ENCODE measurements around the gene SLC7A10.

The SLC7A10 gene

DNA sequence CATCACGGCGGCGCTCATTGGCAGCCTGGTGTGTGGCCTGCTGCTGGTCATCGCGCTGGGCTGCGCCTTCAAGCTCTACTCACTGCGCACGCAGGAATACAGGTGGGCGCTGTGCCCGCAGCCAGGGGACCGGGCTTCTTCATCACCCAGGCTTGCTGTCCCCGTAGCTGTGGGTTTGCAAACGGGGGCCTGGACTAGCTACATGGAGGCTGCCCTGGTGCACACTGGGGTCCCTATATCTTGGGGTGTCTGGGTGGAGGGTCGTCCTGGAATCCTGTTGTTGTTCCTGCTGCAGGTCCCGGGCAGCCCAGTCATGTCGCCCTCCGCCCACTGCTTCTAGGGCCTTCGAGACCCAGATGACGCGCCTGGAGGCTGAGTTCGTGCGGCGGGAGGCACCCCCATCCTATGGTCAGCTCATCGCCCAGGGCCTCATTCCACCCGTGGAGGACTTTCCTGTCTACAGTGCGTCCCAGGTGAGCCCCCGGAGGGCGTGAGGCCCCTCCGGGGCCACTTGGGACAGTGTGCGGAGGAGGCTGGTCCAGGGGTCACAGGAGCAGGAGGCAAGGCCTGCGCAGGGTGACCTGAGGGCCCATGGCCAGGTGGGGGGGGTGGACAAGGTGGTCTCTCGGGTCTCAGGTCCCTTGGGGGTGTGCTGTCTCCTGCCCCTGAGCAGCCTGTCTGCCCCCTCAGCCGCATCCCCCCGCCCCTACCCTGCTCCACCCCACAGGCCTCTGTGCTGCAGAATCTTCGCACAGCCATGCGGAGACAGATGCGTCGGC, 19.2 kb downstream of the SLC7A10 start:
- H4K8ac ChIP-seq (ENCODE audit: low read depth, low read length) = no peak overlapping the region
- WGBS (ENCODE audit: extremely low coverage, insufficient coverage, insufficient read length) = no CpG with 5 or more reads among the region's 38 CpGs
- no peak overlapping the region for H4K12ac ChIP-seq (ENCODE audit: low read depth, low read length)
- peaks cover 3% of the 10 kb centered on the region for H3K9me3 ChIP-seq (ENCODE audit: insufficient read depth, low read depth, low read length)
- H3K79me2 ChIP-seq (ENCODE audit: control insufficient read depth, insufficient read depth, low read length, poor library complexity) = no peaks in the 10 kb centered on the region
- H3K23ac ChIP-seq (ENCODE audit: low read length) = no peak overlapping the region
- H2BK12ac ChIP-seq (ENCODE audit: low read length) = no peak overlapping the region
- H3K14ac ChIP-seq (ENCODE audit: low read length) = no peak overlapping the region
- no peak for DNase-seq
- H3K4ac ChIP-seq (ENCODE audit: low read depth, low read length) = no peak overlapping the region
- no peak overlapping the region for H3K4me3 ChIP-seq (ENCODE audit: low read depth, low read length)
- no peak overlapping the region for H2BK5ac ChIP-seq (ENCODE audit: low read depth, low read length, poor library complexity)
- H2AK5ac ChIP-seq (ENCODE audit: low read length) = no peak overlapping the region
- H3K4me2 ChIP-seq (ENCODE audit: low read length) = no peak overlapping the region
- H3K79me1 ChIP-seq (ENCODE audit: low read length) = no peaks in the 10 kb centered on the region
- H3K36me3 ChIP-seq (ENCODE audit: control insufficient read depth in 1 of 2, insufficient read depth in 2 of 2, low read length in 2 of 2) = peaks cover 4 to 6% of the 10 kb centered on the region in 2 experiments
- H3K18ac ChIP-seq (ENCODE audit: low read length) = no peak overlapping the region
- no peak overlapping the region for H2BK120ac ChIP-seq (ENCODE audit: insufficient read depth, low read length, poor library complexity)
- H3K4me1 ChIP-seq (ENCODE audit: control insufficient read depth in 1 of 2, insufficient read depth in 2 of 2, low read length in 2 of 2) = no peaks in the 10 kb centered on the region
- H3K27ac ChIP-seq (ENCODE audit: low read depth, low read length) = no peak overlapping the region
- no peak overlapping the region for H2AFZ ChIP-seq (ENCODE audit: insufficient read depth, low read length, poor library complexity)
- no peak overlapping the region for H4K91ac ChIP-seq (ENCODE audit: low read depth, low read length)
- H3K27me3 ChIP-seq (ENCODE audit: insufficient read depth, low read length) = no peaks in the 10 kb centered on the region
- H3K9ac ChIP-seq (ENCODE audit: low read length) = no peak overlapping the region

DNA sequence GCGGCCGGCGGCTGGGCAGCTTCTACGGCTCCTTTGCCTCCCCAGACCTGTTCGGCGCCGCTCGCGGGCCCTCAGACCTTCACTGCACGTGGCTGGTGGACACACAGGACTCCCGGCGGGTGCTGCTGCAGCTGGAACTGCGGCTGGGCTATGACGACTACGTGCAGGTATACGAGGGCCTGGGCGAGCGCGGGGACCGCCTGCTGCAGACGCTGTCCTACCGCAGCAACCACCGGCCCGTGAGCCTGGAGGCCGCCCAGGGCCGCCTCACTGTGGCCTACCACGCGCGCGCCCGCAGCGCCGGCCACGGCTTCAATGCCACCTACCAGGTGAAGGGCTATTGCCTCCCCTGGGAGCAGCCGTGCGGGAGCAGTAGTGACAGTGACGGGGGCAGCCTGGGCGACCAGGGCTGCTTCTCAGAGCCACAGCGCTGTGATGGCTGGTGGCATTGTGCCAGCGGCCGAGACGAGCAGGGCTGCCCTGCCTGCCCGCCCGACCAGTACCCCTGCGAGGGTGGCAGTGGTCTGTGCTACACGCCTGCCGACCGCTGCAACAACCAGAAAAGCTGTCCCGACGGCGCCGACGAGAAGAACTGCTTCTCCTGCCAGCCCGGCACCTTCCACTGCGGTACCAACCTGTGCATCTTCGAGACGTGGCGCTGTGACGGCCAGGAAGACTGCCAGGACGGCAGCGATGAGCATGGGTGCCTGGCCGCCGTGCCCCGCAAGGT, 20.0 kb downstream of the SLC7A10 start:
- Histone ChIP-seq H2BK12ac (ENCODE audit: low read length) (no peak overlapping the region), H3K36me3 (ENCODE audit: control insufficient read depth in 1 of 2, insufficient read depth in 2 of 2, low read length in 2 of 2) (peaks cover 4 to 6% of the 10 kb centered on the region in 2 experiments), H4K91ac (ENCODE audit: low read depth, low read length) (no peak overlapping the region), H4K12ac (ENCODE audit: low read depth, low read length) (no peak overlapping the region), H2BK120ac (ENCODE audit: insufficient read depth, low read length, poor library complexity) (no peak overlapping the region), H3K79me2 (ENCODE audit: control insufficient read depth, insufficient read depth, low read length, poor library complexity) (no peaks in the 10 kb centered on the region), H2BK5ac (ENCODE audit: low read depth, low read length, poor library complexity) (no peak overlapping the region), H3K4me2 (ENCODE audit: low read length) (no peak overlapping the region), H3K9me3 (ENCODE audit: insufficient read depth, low read depth, low read length) (peaks cover 3% of the 10 kb centered on the region), H3K14ac (ENCODE audit: low read length) (no peak overlapping the region), H4K8ac (ENCODE audit: low read depth, low read length) (no peak overlapping the region), H3K23ac (ENCODE audit: low read length) (no peak overlapping the region), H3K9ac (ENCODE audit: low read length) (no peak overlapping the region), H3K27me3 (ENCODE audit: insufficient read depth, low read length) (no peaks in the 10 kb centered on the region), H3K27ac (ENCODE audit: low read depth, low read length) (no peak overlapping the region), H3K4ac (ENCODE audit: low read depth, low read length) (no peak overlapping the region), H3K4me1 (ENCODE audit: control insufficient read depth in 1 of 2, insufficient read depth in 2 of 2, low read length in 2 of 2) (no peaks in the 10 kb centered on the region), H2AK5ac (ENCODE audit: low read length) (no peak overlapping the region), H3K18ac (ENCODE audit: low read length) (no peak overlapping the region), H3K79me1 (ENCODE audit: low read length) (no peaks in the 10 kb centered on the region), H3K4me3 (ENCODE audit: low read depth, low read length) (no peak overlapping the region), H2AFZ (ENCODE audit: insufficient read depth, low read length, poor library complexity) (no peak overlapping the region)
- WGBS (ENCODE audit: extremely low coverage, insufficient coverage, insufficient read length) = no CpG with 5 or more reads among the region's 64 CpGs
- DNase-seq = no peak

DNA sequence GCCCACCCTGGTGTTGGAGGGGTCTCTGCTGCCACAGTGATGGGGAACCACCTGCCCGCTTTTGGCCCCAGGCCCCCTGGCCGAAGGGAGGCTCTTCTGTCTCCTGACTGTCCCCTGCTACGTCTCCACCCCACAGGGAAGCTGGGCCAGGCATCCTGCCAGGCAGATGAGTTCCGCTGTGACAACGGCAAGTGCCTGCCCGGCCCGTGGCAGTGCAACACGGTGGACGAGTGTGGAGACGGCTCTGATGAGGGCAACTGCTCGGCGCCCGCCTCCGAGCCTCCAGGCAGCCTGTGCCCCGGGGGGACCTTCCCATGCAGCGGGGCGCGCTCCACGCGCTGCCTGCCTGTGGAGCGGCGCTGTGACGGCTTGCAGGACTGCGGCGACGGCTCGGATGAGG, 20.5 kb downstream of the SLC7A10 start:
- no peaks in the 10 kb centered on the region for H3K27me3 ChIP-seq (ENCODE audit: insufficient read depth, low read length)
- no peak overlapping the region for H3K4ac ChIP-seq (ENCODE audit: low read depth, low read length)
- H3K23ac ChIP-seq (ENCODE audit: low read length) = no peak overlapping the region
- H2BK5ac ChIP-seq (ENCODE audit: low read depth, low read length, poor library complexity) = no peak overlapping the region
- no peaks in the 10 kb centered on the region for H3K79me2 ChIP-seq (ENCODE audit: control insufficient read depth, insufficient read depth, low read length, poor library complexity)
- no peak overlapping the region for H3K9ac ChIP-seq (ENCODE audit: low read length)
- no peak overlapping the region for H2BK120ac ChIP-seq (ENCODE audit: insufficient read depth, low read length, poor library complexity)
- WGBS (ENCODE audit: extremely low coverage, insufficient coverage, insufficient read length) = no CpG with 5 or more reads among the region's 27 CpGs
- H3K4me2 ChIP-seq (ENCODE audit: low read length) = no peak overlapping the region
- DNase-seq = no peak
- H2BK12ac ChIP-seq (ENCODE audit: low read length) = no peak overlapping the region
- H4K91ac ChIP-seq (ENCODE audit: low read depth, low read length) = no peak overlapping the region
- H4K8ac ChIP-seq (ENCODE audit: low read depth, low read length) = no peak overlapping the region
- peaks cover 3% of the 10 kb centered on the region for H3K9me3 ChIP-seq (ENCODE audit: insufficient read depth, low read depth, low read length)
- H3K14ac ChIP-seq (ENCODE audit: low read length) = no peak overlapping the region
- no peak overlapping the region for H3K18ac ChIP-seq (ENCODE audit: low read length)
- no peak overlapping the region for H4K12ac ChIP-seq (ENCODE audit: low read depth, low read length)
- no peak overlapping the region for H3K4me3 ChIP-seq (ENCODE audit: low read depth, low read length)
- H2AK5ac ChIP-seq (ENCODE audit: low read length) = no peak overlapping the region
- no peak overlapping the region for H3K27ac ChIP-seq (ENCODE audit: low read depth, low read length)
- no peaks in the 10 kb centered on the region for H3K4me1 ChIP-seq (ENCODE audit: control insufficient read depth in 1 of 2, insufficient read depth in 2 of 2, low read length in 2 of 2)
- no peak overlapping the region for H2AFZ ChIP-seq (ENCODE audit: insufficient read depth, low read length, poor library complexity)
- no peaks in the 10 kb centered on the region for H3K79me1 ChIP-seq (ENCODE audit: low read length)
- peaks cover 4 to 6% of the 10 kb centered on the region in 2 experiments for H3K36me3 ChIP-seq (ENCODE audit: control insufficient read depth in 1 of 2, insufficient read depth in 2 of 2, low read length in 2 of 2)

DNA sequence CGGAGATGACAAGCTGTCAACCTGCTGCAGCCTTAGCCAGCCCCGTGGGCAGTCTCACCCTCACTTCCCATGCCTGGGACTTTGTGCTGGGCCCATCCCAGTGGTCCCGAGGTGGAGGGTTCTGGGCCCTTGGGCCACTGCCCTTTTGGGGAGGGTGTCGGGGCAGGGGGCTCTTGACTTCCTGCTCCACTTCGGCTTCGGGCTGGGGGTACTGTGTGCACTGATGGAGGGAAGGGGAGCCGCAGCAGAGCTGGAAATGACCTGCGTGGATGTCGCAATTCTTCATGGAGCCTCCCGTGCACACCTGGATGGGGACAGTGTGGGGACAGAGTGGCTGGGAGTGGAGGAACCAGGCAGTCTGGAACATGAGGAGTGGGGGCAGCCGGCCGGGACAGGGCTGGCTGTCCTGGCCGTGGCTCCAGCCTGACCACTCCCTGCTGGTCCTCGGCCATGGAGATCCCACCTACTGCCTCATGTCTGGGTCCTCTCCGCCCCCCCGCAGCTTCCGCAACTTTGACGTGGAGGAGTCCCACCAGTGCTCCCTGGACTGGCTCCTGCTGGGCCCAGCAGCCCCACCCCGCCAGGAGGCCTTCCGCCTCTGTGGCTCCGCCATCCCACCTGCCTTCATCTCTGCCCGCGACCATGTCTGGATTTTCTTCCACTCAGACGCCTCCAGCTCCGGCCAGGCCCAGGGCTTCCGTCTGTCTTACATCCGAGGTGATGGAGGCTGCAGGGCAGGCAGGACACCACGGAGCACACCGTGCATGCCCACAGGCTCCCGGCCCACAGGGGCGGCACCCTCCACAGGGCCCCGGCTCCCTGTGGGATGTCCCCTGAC, 21.3 kb downstream of the SLC7A10 start:
- Histone ChIP-seq H3K27me3 (ENCODE audit: insufficient read depth, low read length) (no peaks in the 10 kb centered on the region), H4K8ac (ENCODE audit: low read depth, low read length) (no peak overlapping the region), H3K9me3 (ENCODE audit: insufficient read depth, low read depth, low read length) (peaks cover 3% of the 10 kb centered on the region), H2BK5ac (ENCODE audit: low read depth, low read length, poor library complexity) (no peak overlapping the region), H3K4me3 (ENCODE audit: low read depth, low read length) (no peak overlapping the region), H3K79me2 (ENCODE audit: control insufficient read depth, insufficient read depth, low read length, poor library complexity) (no peaks in the 10 kb centered on the region), H2AK5ac (ENCODE audit: low read length) (no peak overlapping the region), H3K36me3 (ENCODE audit: control insufficient read depth in 1 of 2, insufficient read depth in 2 of 2, low read length in 2 of 2) (peaks cover 4 to 6% of the 10 kb centered on the region in 2 experiments), H3K4me1 (ENCODE audit: control insufficient read depth in 1 of 2, insufficient read depth in 2 of 2, low read length in 2 of 2) (no peaks in the 10 kb centered on the region), H2AFZ (ENCODE audit: insufficient read depth, low read length, poor library complexity) (no peak overlapping the region), H3K9ac (ENCODE audit: low read length) (no peak overlapping the region), H3K27ac (ENCODE audit: low read depth, low read length) (no peak overlapping the region), H2BK12ac (ENCODE audit: low read length) (no peak overlapping the region), H3K23ac (ENCODE audit: low read length) (no peak overlapping the region), H3K14ac (ENCODE audit: low read length) (no peak overlapping the region), H3K18ac (ENCODE audit: low read length) (no peak overlapping the region), H4K91ac (ENCODE audit: low read depth, low read length) (no peak overlapping the region), H3K79me1 (ENCODE audit: low read length) (no peaks in the 10 kb centered on the region), H3K4ac (ENCODE audit: low read depth, low read length) (no peak overlapping the region), H3K4me2 (ENCODE audit: low read length) (no peak overlapping the region), H4K12ac (ENCODE audit: low read depth, low read length) (no peak overlapping the region), H2BK120ac (ENCODE audit: insufficient read depth, low read length, poor library complexity) (no peak overlapping the region)
- WGBS (ENCODE audit: extremely low coverage, insufficient coverage, insufficient read length) = no CpG with 5 or more reads among the region's 32 CpGs
- DNase-seq = no peak

Measured in trophoblast cell (in vitro differentiated cells and primary cell).